ENCODE data around the gene LYG2. TPM values are rescaled to one million over a fixed set of nuclear protein-coding genes. Genes with fewer than 3 reads are reported as not detected.

Gene LYG2
- total and polyA plus RNA-seq, 2 of the 4 experiments (the other 2 are of a cell fraction): not detected

DNA sequence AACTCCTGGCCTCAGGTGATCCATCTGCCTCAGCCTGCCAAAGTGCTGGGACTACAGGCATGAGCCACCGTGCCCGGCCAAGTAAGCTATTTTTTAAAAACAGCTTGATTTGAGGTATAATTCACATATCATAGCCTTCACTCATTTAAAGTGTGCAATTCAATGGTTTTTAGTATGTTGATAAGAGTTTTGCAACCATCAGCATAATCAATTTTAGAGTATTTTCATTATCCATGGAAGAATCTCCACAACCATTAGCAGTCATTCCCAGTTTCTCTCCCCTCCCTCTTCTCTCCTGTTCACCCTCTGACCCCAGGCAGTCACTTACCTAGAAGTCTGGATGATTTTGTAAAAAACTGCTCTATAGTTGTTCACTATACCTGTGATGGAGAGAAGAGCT is 4.7 kb upstream of the LYG2 start:
- no peaks in the 10 kb centered on the region for H3K9me3 ChIP-seq (ENCODE audit: control insufficient read depth, insufficient read depth, low read length)
- no peak overlapping the region for H2AK9ac ChIP-seq (replicated peaks; ENCODE audit: low read depth, low read length, poor library complexity)
- no peaks in the 10 kb centered on the region for H3K9me1 ChIP-seq (ENCODE audit: insufficient read depth, low read length)
- intact Hi-C loops (cut with micrococcal nuclease) (no loop called here), dilution Hi-C loops (cut with HindIII; ENCODE audit: low sequenced_read_pairs, unreplicated experiment) (no loop called here), in situ Hi-C loops (cut with MboI; ENCODE audit: low sequenced_read_pairs) (no loop called here)
- CTCF ChIA-PET: interaction anchor here (1.6 kb wide), 1 partner anchor 14 kb away, joined by 7 read pairs; no protein-coding TSS in a partner anchor
- H3K23ac ChIP-seq (ENCODE audit: low read depth, low read length): no peak overlapping the region
- H3K4me2 ChIP-seq (ENCODE audit: low read depth, low read length): no peak overlapping the region
- no peak overlapping the region for H2BK15ac ChIP-seq (ENCODE audit: low read depth, low read length)
- TF ChIP-seq MAFK (IDR thresholded peaks at IDR 0.05; ENCODE audit: low read depth, low read length): peak; percentile 77
- TF ChIP-seq RFX5 (IDR thresholded peaks at IDR 0.05; ENCODE audit: low read depth, low read length): no peak
- no peak for TF ChIP-seq CHD1 (IDR thresholded peaks at IDR 0.05; ENCODE audit: low read depth, low read length)
- TF ChIP-seq RAD21 (IDR thresholded peaks at IDR 0.05; ENCODE audit: low read length): no peak
- ATAC-seq (ENCODE audit: low read depth) (no peak), DNase-seq (no peak)
- H3K36me3 ChIP-seq (ENCODE audit: control insufficient read depth, insufficient read depth, low read length): no peaks in the 10 kb centered on the region
- no peaks in the 10 kb centered on the region for H3K79me1 ChIP-seq (ENCODE audit: low read depth in 1 of 2, low read length in 2 of 2)
- no CpG with 5 or more reads among the region's 2 CpGs for WGBS, 2 experiments (ENCODE audit: extremely low coverage in 2 of 2, insufficient read length in 1 of 2)
- no peaks in the 10 kb centered on the region for H3K27me3 ChIP-seq (ENCODE audit: control insufficient read depth, insufficient read depth, low read length)
- H2BK120ac ChIP-seq (ENCODE audit: low read depth, low read length): no peak overlapping the region
- no TSS peak for BruUV-seq (replicated peaks)
- no peak overlapping the region for H4K5ac ChIP-seq (ENCODE audit: low read depth, low read length)
- no peak overlapping the region for H2BK5ac ChIP-seq (ENCODE audit: low read depth, low read length, poor library complexity, severe bottlenecking)
- H3K27ac ChIP-seq (ENCODE audit: insufficient read depth, low read length): no peak overlapping the region
- H2BK20ac ChIP-seq (ENCODE audit: low read depth, low read length): no peak overlapping the region
- H3K18ac ChIP-seq (ENCODE audit: low read depth, low read length): no peak overlapping the region
- no peak overlapping the region for H4K91ac ChIP-seq (ENCODE audit: insufficient read depth, low read depth, low read length)
- H3K4me1 ChIP-seq (ENCODE audit: control insufficient read depth, insufficient read depth, low read length): no peaks in the 10 kb centered on the region
- H3K14ac ChIP-seq (replicated peaks; ENCODE audit: low read depth, low read length): no peak overlapping the region
- H3K4ac ChIP-seq (ENCODE audit: low read depth, low read length): no peak overlapping the region
- no peaks in the 10 kb centered on the region for H4K20me1 ChIP-seq (ENCODE audit: insufficient read depth, low read length)
- POLR2A ChIA-PET (ENCODE audit: unreplicated experiment): no interaction called here
- H3K9ac ChIP-seq (ENCODE audit: low read depth, low read length): no peak overlapping the region
- H3K56ac ChIP-seq (ENCODE audit: extremely low read depth, insufficient read depth, low read length): no peak overlapping the region
- no peak overlapping the region for H2AK5ac ChIP-seq (ENCODE audit: low read depth, low read length)
- H2AFZ ChIP-seq (replicated peaks; ENCODE audit: low read length, poor library complexity): no peak overlapping the region
- no peak overlapping the region for H4K8ac ChIP-seq (ENCODE audit: low read depth in 2 of 2, low read length in 2 of 2)
- no peak overlapping the region for H3K4me3 ChIP-seq (ENCODE audit: insufficient read depth, low read depth, low read length)
